Caco-2 (cell line): ENCODE measurements around the gene NRL. TPM values are rescaled to one million over a fixed set of nuclear protein-coding genes. Genes with fewer than 3 reads are reported as not detected.
A peak's percentile ranks its signal among the peaks of the same experiment; 100 is the strongest.

Experiments used
- BruUV-seq: library from RNA; stranded (reverse); fragments of 400-500 nt; replicated peaks from 2 replicates; lab custom pipeline; 2021; lab: Mats Ljungman, UMichigan
- CTCF ChIA-PET: fragments of 300-600 bp; sonication (Branson Sonifier 250); formaldehyde crosslinking; loops from one replicate; lab custom pipeline; 2022; ENCODE audit warnings: antibody characterized with exemption; lab: Charles Lee
- POLR2A ChIA-PET: fragments of 300-600 bp; sonication (Branson Sonifier 250); formaldehyde crosslinking; loops from one replicate; lab custom pipeline; 2022; ENCODE audit warnings: antibody characterized with exemption; lab: Charles Lee
- DNase-seq, 2 experiments: peaks; one replicate each; pipeline versions ENCODE4 v3.0.0 to v3.0.0-alpha.2; 2020 to 2022
- H3K27me3 ChIP-seq: replicated peaks from 2 replicates; pipeline ENCODE4 v1.6.0; 2011; ENCODE audit warnings: low read length; ENCODE audit not compliant: control insufficient read depth, insufficient read depth
- H3K36me3 ChIP-seq: 2 replicates; pipeline ENCODE4 v1.5.1; 2011; ENCODE audit warnings: low read length; ENCODE audit not compliant: control insufficient read depth, insufficient read depth
- H3K4me1 ChIP-seq: fragments of 250-450 bp; sonication (Bioruptor Pico); 2 replicates; pipeline ENCODE4 v1.5.1; 2020; ENCODE audit warnings: mild to moderate bottlenecking
- H3K4me3 ChIP-seq: 2 replicates; pipeline ENCODE4 v1.5.1; 2011; ENCODE audit warnings: low read depth, mild to moderate bottlenecking, control low read depth, low read length
- H3K9me3 ChIP-seq: fragments of 250-450 bp; sonication (Bioruptor Pico); 2 replicates; pipeline ENCODE4 v1.5.1; 2020; ENCODE audit warnings: mild to moderate bottlenecking, moderate library complexity
- H3K27ac Mint-ChIP-seq: one replicate; pipeline ENCODE4 v1.8.0; 2022; ENCODE audit warnings: mixed read lengths; ENCODE audit not compliant: unreplicated experiment
- H3K27me3 Mint-ChIP-seq: one replicate; pipeline ENCODE4 v1.8.0; 2022; ENCODE audit warnings: mixed read lengths; ENCODE audit not compliant: insufficient read depth, unreplicated experiment
- H3K36me3 Mint-ChIP-seq: one replicate; pipeline ENCODE4 v1.8.0; 2022; ENCODE audit warnings: mild to moderate bottlenecking, mixed read lengths; ENCODE audit not compliant: insufficient read depth, unreplicated experiment
- H3K4me1 Mint-ChIP-seq: one replicate; pipeline ENCODE4 v1.8.0; 2022; ENCODE audit warnings: low read depth, mixed read lengths; ENCODE audit not compliant: unreplicated experiment
- H3K4me3 Mint-ChIP-seq: one replicate; pipeline ENCODE4 v1.8.0; 2022; ENCODE audit warnings: mild to moderate bottlenecking, moderate library complexity, mixed read lengths; ENCODE audit not compliant: unreplicated experiment
- H3K9me3 Mint-ChIP-seq: one replicate; pipeline ENCODE4 v1.8.0; 2022; ENCODE audit warnings: mixed read lengths; ENCODE audit not compliant: unreplicated experiment
- intact Hi-C: fragments of 100-400 bp; cut with micrococcal nuclease; formaldehyde crosslinking; loops from one replicate; pipeline ENCODE4 v1.10.0; 2022; ENCODE audit not compliant: unreplicated experiment
- total RNA-seq: library from RNA; stranded (reverse); gene quantifications from 2 replicates; pipeline ENCODE4 v1.2.3, GENCODE V29; 2022
- TF ChIP-seq, protein P1 (sequence below), 2 experiments: fragments of 200-600 bp in 1 of 2; IDR thresholded peaks; 1 replicate in 1 of 2; 2 replicates in 1 of 2; pipeline versions ENCODE4 v1.5.1 to v1.8.0; 2011 to 2022; ENCODE audit warnings: antibody characterized with exemption in 1 of 2, control low read depth in 1 of 2, inconsistent platforms in 1 of 2, low read depth in 1 of 2, low read length in 1 of 2, mild to moderate bottlenecking in 1 of 2, moderate library complexity in 1 of 2; ENCODE audit not compliant: insufficient read depth in 1 of 2, severe bottlenecking in 1 of 2, unreplicated experiment in 1 of 2

The NRL gene
- total RNA-seq, 1 experiment from 2014 or later: 2.1 TPM

DNA sequence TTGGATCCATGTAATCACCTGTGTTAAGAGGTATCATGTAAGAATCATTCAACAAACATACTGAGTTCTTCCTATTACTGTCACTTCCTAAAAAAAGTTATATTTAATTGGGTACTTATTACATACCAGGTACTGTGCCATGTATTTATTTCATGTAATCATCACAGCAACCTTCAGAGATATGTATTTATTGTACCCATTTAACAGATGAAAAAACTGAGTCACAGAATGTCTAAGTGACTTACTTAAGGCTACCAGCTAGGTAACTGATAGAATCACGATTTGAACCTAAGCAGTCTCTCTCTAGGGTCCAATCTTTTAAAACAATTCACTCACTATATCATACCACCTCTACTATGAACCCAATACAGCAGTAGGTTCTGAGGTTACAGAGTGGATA lies 29.7 kb upstream of the NRL start:
- TF ChIP-seq, protein P1, sequence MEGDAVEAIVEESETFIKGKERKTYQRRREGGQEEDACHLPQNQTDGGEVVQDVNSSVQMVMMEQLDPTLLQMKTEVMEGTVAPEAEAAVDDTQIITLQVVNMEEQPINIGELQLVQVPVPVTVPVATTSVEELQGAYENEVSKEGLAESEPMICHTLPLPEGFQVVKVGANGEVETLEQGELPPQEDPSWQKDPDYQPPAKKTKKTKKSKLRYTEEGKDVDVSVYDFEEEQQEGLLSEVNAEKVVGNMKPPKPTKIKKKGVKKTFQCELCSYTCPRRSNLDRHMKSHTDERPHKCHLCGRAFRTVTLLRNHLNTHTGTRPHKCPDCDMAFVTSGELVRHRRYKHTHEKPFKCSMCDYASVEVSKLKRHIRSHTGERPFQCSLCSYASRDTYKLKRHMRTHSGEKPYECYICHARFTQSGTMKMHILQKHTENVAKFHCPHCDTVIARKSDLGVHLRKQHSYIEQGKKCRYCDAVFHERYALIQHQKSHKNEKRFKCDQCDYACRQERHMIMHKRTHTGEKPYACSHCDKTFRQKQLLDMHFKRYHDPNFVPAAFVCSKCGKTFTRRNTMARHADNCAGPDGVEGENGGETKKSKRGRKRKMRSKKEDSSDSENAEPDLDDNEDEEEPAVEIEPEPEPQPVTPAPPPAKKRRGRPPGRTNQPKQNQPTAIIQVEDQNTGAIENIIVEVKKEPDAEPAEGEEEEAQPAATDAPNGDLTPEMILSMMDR (IDR thresholded peaks at IDR 0.05; ENCODE audit: insufficient read depth in 1 of 2, low read depth in 1 of 2, low read length in 1 of 2, severe bottlenecking in 1 of 2, unreplicated experiment in 1 of 2): no peak
- Histone ChIP-seq H3K36me3 (peaks cover 2% of the 10 kb centered on the region; the same call in 1 of the 2 replicates), H3K4me1 (peaks cover 6% of the 10 kb centered on the region), H3K4me3 (no peak overlapping the region), H3K27me3 (no peaks in the 10 kb centered on the region), H3K9me3 (no peaks in the 10 kb centered on the region)
- Mint-ChIP-seq H3K4me1 (peaks cover 23% of the 10 kb centered on the region), H3K4me3 (no peak overlapping the region), H3K9me3 (no peaks in the 10 kb centered on the region), H3K27me3 (no peaks in the 10 kb centered on the region), H3K36me3 (peaks cover 45% of the 10 kb centered on the region), H3K27ac (no peak overlapping the region)
- BruUV-seq: no TSS peak
- no peak for DNase-seq
- ChIA-PET CTCF (no interaction called here), POLR2A (no interaction called here)
- intact Hi-C loops: no loop called here

DNA sequence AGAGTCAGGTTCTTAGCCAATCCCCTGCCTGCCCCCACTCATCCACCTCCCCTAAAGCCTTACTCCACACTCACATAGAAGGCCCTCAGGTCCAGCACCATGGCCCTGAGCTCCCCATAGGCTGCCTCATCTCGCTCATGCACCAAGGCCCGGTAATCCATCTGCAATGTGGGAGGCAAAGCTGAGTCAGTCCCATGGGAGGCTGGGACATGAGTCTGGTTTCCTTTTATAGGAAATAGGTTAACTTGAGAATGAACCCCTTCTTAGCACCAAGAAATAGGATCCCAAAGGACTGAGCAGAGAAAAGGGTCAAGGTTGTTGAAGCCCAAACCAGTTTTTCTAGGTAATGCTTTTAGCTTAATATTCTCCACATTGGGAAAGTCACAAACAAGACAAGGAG lies 28.8 kb upstream of the NRL start:
- BruUV-seq: no TSS peak
- Mint-ChIP-seq H3K27ac (no peak overlapping the region), H3K36me3 (peaks cover 48% of the 10 kb centered on the region), H3K4me1 (peaks cover 32% of the 10 kb centered on the region), H3K9me3 (no peaks in the 10 kb centered on the region), H3K4me3 (peak overlapping the region; percentile 54), H3K27me3 (no peaks in the 10 kb centered on the region)
- POLR2A ChIA-PET: no interaction called here
- peaks cover 5% of the 10 kb centered on the region for H3K36me3 ChIP-seq
- H3K4me1 ChIP-seq: peaks cover 5% of the 10 kb centered on the region
- CTCF ChIA-PET: no interaction called here
- TF ChIP-seq, protein P1 (IDR thresholded peaks at IDR 0.05; ENCODE audit: insufficient read depth in 1 of 2, low read depth in 1 of 2, low read length in 1 of 2, severe bottlenecking in 1 of 2, unreplicated experiment in 1 of 2): no peak
- H3K4me3 ChIP-seq: no peak overlapping the region
- H3K27me3 ChIP-seq: no peaks in the 10 kb centered on the region
- DNase-seq: no peak
- no peaks in the 10 kb centered on the region for H3K9me3 ChIP-seq
- intact Hi-C loops: no loop called here

DNA sequence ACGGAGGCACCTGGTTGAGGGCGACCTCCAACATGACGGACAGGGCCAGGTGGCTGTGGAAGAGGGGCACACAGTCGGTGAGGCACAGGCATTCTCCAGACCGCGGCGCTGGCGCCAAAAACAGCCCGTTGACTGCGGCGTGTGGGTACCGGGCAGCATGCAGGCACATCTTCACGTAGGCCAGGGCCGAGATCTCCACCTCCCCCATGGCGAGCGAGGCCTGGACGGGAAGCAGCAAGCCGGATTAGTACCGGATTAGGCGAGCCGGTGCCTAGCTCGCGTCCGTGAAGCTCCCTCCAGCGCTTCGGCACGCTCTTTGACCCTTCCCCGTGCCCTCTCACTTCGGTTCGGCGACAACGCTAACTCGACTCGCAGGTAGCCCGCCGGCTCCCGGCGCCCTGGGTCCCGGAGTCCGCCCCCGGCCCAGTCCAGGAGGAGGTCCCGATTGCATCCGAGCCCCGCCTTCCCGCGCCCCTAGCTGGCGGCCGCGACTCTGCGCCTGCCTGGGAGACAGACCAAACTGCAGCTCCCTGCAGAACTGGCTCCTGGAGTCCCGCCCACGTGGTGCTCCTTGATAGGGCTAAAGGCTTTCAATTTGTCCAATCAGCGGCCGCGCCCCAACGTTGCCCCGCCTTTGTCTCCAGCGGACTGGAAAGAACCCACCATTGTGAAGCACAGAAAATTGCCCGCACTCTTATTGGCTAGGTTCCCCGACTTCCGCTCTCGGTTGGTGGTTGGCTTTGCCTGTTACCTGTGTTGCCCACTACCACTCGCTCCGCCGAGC lies 26.5 kb upstream of the NRL start, which contains the start of gene EMC9:
Gene EMC9 (minus strand): TSS at position 495 of the 784 bp plus-strand sequence. CDS start 287 bp downstream, at position 208.
- POLR2A ChIA-PET: interaction anchor here (0.5 to 1.7 kb wide), 12 partner anchors 8 to 101 kb away, joined by 3 to 24 read pairs (median 4); partner anchors contain the start of genes CHMP4A, DCAF11, IPO4 and IRF9
- Histone ChIP-seq H3K4me3 (peak within 1 kb of the TSS; percentile 84), H3K4me1 (no peaks in the 10 kb centered on the region; the same call in 1 of the 2 replicates), H3K9me3 (no peaks in the 10 kb centered on the region), H3K36me3 (peaks cover 5% of the 10 kb centered on the region), H3K27me3 (no peaks in the 10 kb centered on the region)
- DNase-seq: peak; percentile 99 to 100
- intact Hi-C loops: loop anchor here (1.0 to 2.0 kb wide), 3 partner anchors 20 to 72 kb away; partner anchors contain the start of genes CHMP4A, DCAF11, IRF9 and NRL
- Mint-ChIP-seq H3K27ac (peak within 1 kb of the TSS; percentile 88), H3K9me3 (no peaks in the 10 kb centered on the region), H3K36me3 (peaks cover 28% of the 10 kb centered on the region), H3K27me3 (no peaks in the 10 kb centered on the region), H3K4me3 (peak within 1 kb of the TSS; percentile 99), H3K4me1 (peaks cover 43% of the 10 kb centered on the region)
- TF ChIP-seq, protein P1 (IDR thresholded peaks at IDR 0.05; ENCODE audit: insufficient read depth in 1 of 2, low read depth in 1 of 2, low read length in 1 of 2, severe bottlenecking in 1 of 2, unreplicated experiment in 1 of 2): peak; percentile 13 to 50
- CTCF ChIA-PET: interaction anchor here (0.6 to 1.7 kb wide), 8 partner anchors 10 to 188 kb away, joined by 3 to 13 read pairs (median 5); partner anchors contain the start of genes DCAF11, DHRS4, IRF9 and NRL
- BruUV-seq: TSS peak; percentile 13
